ENCODE data around the gene PPFIA1.

- TF ChIP-seq, protein P1, sequence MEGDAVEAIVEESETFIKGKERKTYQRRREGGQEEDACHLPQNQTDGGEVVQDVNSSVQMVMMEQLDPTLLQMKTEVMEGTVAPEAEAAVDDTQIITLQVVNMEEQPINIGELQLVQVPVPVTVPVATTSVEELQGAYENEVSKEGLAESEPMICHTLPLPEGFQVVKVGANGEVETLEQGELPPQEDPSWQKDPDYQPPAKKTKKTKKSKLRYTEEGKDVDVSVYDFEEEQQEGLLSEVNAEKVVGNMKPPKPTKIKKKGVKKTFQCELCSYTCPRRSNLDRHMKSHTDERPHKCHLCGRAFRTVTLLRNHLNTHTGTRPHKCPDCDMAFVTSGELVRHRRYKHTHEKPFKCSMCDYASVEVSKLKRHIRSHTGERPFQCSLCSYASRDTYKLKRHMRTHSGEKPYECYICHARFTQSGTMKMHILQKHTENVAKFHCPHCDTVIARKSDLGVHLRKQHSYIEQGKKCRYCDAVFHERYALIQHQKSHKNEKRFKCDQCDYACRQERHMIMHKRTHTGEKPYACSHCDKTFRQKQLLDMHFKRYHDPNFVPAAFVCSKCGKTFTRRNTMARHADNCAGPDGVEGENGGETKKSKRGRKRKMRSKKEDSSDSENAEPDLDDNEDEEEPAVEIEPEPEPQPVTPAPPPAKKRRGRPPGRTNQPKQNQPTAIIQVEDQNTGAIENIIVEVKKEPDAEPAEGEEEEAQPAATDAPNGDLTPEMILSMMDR (IDR thresholded peaks at IDR 0.05), result no peak
- TF ChIP-seq POLR2A (IDR thresholded peaks at IDR 0.05), result no peak
These were observed 7.5 kb upstream of the PPFIA1 start for GRCh38 chr11:70262951-70263350.

Data from ovary (tissue), 3 donors.